DMS53 treated with DMSO at 0.1 percent for 48 hours (cell line): ENCODE measurements around the gene SEPTIN5.

Source experiments
- DNase-seq: peaks from one replicate; lab custom pipeline; 2025; ENCODE audit not compliant: unreplicated experiment; lab: John Stamatoyannopoulos, UW

SEPTIN5 gene

DNA sequence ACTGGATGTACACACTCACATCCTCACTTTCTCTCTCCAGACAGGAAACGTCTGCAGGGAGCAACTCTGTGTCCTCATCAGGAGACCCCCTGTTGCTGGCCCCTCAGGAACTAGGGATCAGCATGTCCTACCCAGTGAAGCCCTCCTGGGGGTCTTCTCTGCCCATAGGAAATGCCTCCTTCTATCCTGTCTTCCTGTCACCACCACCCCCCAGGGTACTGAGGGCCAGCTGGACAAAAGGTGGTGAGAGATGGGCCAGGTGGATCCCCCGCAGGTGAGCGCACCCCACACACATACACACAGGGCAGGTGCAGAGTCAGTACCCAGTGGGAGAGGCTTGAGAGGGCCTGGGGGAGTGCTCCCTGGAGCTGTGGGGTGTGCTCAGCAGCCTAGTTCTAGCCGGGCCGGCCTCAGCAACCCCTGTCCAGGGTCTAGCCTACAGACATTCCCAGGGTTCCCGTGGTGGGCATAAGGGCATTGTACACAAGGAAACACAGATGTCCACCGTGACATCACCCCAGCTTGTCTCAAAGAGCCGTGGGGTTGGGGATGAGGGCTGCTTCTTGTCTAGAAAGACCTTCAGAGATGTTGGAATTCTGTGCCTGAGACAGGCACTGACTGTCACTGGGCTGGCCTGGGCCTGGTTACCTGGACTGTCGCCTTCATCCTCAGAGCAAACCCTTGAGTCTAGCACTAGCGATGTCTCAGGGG lies 18.3 kb downstream of the SEPTIN5 start:
- no peak for DNase-seq

DNA sequence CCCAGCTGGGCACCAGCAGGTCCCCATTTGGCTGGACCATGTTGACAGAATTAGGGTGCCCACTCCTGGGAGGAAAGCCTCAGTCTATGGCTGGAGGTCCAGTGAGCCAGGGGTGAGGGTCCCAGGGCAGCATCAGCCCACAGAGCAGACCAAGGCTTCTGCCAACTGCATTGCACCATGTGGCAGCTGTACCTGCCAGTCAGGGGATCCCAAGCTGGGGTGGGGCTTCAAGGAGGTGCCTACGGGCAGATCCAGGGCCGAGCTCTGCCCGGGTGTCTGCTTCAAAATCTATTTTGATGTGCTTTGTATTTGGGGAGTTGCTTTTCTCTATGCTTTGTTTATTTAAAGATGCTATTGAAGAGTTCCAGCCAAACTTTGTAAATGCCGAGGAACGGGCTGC lies 19.5 kb downstream of the SEPTIN5 start:
- DNase-seq: no peak

DNA sequence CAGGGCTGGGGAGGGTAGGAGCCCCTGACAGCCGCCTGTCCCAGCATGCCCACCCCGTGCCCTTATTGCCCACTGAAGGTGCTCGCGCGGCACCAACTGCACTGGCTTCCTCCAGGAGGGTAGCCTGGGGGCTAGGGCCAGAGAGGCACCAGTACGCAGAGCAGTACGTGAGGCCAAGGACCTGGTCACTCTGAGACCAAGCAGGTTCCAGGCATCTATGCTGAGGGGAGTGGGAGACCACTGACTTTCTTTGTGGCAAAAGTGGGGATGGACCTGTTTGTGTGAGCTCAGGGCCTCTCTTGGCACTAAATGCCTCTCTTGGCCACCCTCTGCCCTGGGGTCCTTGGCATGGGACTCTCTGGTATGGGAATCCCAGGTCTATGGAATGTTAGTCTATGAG lies 19.9 kb downstream of the SEPTIN5 start:
- DNase-seq: no peak

DNA sequence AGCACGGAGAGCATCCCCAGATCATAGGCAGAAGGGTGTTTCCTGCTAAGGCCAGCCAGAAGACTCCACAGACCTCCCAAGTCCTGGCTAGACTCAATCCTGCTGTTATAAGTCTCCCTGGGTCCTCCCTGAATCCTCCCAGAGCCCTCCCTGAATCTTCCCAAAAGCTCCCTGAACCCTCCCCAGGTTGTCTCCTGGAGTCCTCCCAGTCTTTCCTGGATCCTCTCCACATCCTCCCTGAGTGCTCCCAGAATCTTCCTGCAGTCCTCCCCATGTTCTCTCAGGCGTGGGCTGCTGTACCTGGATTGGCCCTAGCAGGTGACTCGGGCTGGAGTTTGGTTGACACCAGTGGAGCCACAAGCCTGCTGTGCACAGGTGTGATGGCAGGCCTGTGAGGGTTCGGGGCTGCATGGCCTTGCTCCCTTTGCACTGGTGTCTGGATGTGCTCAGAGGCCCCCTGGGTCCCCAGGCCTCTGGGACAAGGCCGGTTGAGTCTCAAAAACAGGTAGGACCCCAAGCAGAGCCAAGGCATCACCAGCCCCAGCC lies 20.6 kb downstream of the SEPTIN5 start:
- DNase-seq: no peak

DNA sequence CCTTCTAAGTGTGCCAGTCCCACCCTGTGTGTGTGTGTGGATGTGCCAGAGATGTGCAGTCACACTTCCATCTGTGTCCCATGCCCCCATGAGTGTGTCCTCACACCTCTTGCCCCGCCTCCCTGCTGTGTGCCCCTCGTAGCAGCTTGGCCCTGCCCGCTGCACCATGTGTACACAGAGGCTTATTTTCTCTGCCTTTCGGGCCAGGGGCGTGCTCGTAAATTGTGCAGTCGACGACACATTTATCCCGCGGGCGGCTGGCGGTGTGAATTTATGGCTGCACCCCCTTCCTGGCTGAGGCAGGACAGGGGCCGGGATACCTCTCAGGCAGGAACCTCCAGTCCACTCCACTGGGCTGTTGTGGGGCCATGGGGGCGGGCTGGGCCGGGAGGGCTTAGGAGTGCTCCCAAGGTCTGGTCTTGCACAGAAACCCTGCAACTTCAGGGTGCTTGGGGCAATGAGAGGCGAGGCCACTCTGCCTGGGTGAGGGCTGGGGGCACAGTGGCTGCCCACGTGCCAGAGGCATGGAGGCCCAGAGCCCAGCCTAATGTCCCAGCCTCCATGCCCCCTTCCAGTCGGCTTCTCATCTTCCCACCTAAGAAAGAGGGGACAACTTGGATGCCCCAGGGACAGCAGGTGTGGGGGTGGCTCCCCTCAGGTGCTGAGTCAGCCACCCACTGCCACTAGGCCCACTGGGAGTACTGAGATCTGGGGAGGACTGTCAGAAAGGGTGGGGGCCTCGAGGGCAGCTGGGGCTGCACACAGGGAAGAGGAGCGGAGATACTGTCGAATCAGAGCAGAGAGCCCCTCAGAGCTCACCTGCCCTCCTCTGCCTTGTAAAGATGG lies 21.6 kb downstream of the SEPTIN5 start:
- DNase-seq: no peak

DNA sequence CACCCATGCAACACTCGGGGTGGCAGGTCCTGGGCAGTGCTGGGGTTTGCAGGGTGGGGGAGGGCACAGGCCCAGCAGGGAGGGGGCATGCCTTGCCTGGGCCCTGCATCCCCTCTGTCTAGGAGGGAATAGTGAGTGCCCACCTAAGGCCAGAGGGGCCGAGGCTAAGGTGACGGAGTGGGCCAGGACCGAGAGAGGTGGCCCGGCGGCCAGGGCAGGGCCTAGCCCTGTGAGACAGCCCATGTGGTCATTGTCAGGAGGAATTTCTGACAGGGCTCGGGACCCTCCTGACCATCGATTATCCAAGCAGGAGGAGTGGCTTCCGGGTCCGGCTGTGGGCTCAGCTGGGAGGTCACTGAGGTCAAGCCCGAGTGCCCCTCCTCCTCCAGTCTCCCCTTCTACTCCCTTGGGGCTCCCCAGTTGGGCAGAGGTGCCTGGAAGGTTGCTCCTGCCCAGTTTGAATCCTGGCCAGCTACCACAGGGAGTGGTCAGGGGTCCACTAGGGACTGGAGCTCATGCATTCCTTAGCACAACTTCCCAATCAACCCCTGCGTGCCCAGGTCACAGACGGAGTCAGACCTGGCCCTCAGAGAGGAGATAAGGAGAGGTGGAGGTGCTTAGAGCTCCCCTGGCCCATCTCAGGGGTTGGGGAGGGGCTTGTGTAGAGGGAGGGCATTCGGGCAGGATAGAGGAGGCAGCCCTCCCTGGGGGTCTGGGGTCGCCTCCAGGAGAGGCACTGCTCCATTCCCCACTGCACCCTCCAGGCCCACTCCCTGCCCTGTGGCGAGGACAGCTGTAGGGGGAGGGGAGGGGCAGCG lies 23.8 kb downstream of the SEPTIN5 start:
- DNase-seq: no peak

DNA sequence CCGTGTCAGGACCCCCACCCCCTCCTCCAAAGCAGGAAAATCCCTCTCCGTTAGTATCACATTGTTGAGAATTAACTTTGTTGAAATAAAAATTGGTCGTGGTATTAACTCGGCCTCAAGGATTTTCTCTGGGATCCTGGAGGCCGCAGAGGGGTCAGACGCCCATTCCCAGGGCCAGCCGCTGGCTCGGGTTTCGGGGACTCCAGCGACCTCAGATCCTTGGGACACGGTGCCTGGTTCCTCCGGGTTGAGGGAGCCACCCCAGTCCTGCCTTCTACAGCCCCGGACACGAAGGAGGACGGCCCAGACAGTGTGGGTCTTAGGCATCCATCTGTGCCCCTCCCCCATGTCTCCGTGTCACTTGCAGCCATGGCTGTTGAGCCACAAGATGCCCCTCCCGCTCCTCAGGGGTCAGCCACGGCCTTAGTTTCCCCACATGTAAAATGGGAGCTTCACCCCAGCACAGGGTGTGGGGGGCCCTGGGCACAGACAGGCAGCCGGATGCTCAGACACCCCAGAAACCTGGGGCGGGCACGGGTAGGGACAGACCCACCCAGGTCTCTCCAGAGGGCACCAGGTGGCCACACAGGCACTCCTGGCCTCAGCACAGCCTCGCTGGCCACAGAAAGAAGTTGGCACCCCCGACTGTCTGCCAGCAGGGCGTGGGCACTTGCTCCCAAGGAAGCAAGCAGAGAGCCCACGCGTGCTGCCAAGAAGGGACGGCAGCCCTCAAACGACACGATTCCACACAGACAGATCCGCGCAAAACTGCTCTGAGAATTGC lies 24.6 kb downstream of the SEPTIN5 start:
- no peak for DNase-seq

DNA sequence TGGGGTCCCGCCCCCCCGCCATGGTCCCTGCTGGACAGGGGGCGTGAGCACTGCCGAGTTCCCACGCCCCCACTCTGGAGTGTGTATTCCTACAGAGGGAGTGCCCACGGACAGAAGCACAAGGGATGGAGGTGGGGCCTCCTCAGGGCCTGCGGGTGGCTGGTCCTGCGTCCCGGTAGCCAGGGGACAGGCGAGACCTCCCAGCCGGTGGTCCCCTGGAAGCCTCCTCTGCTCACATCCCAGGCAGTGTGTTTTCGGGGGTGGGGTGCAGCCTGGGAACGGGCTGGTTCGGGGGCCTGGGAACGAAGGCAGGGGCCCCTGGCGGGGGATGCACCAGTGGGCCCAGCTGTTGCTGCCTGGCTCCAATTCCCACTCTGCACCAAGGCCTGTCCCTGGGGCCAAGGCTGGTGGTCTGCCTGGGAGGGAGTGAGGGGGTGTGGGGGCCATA lies 25.2 kb downstream of the SEPTIN5 start:
- no peak for DNase-seq

DNA sequence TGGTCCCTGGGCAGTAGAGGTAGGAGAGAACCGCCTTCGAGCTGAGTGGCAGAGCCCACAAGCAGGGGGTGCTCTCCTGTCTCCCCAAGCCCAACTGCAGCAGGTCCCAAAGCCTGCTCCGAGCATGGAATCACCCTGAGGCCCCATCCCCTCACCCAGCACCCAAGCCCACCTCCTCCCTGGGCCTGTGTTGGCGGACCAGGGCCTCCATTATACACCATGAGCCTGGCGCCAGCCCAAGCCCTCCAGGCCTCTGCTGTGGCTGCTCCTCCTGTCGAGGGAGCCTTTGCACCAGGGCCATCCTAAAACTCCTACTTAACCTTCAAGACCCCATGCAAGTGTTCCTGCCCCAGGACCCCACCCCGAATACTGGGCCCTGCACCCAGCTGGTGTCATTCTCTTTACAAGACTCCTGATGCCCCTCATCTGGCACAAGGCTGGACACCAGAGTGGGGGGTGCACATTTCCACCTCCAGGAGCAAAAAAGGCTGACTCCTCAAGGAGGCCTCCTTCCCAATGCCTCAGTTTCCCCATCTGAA lies 25.7 kb downstream of the SEPTIN5 start:
- no peak for DNase-seq

DNA sequence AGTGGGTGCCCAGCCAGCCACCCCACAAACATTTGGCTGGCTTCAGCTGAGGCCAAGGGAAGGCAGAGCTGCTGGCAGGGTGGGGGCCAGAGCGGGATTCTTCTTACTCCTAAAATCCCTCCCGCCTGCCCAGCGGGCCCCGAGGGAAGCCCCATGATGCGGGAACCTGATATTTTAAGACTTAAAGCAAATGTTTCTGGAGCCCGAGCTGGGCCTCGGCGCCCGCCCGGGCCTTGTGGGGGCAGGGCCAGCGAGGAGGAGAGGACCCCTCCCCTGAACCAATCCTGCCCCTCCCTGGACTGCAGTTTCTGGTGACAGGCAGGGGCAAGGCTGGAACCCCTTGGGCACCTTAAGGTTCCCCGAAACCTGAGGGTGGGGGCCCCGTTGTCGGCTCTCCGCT lies 26.3 kb downstream of the SEPTIN5 start:
- no peak for DNase-seq

DNA sequence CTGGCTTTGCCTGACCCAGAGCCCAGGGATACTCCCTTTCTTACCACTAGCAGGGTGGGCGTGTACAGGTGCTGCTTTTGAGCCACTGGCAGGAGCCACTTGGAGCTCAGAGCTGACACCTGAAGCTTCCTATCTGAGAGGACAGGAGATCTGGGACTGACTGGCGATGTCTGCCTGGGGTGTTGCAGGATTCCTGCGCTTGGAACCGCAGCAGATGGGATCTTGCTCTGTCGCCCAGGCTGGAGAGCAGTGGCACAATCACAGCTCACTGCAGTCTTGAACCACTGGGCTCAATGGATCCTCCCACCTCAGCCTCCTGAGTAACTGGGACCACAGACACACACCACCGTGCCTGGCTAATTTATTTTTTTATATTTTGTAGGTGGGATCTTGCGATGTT lies 26.8 kb downstream of the SEPTIN5 start:
- DNase-seq: no peak

DNA sequence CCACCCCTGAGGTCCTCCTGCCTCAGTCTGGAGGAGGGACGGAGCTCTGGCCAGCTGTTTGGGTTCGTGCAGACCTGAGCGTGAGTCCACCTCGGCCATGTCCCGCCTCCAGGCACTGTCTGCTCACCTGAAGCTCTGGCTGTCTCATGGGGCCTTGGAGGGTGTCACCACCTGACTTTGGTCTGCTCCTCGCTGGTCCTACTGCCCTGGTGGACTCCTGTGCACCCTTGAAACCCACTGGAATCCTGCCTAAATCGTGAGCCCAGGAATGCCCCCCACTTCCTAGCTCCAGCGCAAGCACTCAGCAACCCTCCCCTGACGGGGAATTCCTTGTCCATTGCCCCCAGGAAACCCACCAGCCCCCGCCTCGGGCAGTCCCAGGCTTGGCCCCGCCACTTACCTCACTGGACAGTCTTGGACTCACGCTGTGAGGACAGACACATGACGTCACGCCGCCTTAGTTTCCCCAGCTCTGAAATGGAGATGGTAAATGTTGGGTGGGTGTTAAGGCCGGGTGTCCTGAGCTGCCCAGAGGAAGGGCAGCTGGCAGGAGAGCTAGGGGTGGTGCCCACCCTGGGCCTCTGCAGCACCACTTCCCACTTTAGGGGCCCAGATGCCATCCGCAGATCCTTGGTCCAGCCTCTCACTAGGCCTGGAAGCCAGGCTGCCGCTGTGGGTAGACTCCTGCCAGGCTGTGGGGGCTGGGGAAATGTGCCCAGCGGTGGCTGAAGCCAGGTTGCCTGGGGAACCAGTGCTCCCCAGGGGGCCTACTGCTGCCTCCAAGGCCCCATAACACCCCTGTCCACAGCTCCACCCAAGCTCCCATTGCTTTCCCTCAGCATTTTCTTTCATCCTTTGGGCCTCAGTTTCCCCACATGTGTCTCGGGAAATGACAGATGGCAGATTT lies 28.1 kb downstream of the SEPTIN5 start:
- no peak for DNase-seq

DNA sequence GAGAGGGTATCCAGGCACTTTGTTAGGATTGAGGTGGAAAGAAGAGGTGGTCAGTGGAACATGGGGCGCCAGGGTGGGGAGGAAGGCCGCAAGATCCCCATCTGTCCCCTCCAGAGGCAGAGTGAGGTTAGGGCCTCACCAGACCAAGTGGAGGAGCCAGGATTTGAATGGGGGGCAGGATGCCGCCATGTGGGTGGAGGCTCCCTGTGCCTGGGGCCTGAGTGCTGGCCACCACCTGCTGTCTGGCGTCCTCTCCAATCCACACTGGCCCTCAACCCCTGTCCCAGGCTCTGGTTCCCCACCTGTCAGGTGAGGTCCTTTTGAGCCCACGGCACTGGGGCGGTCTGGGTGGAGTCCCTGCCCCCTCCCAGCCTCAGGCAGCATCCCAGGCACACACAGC lies 28.8 kb downstream of the SEPTIN5 start:
- no peak for DNase-seq

DNA sequence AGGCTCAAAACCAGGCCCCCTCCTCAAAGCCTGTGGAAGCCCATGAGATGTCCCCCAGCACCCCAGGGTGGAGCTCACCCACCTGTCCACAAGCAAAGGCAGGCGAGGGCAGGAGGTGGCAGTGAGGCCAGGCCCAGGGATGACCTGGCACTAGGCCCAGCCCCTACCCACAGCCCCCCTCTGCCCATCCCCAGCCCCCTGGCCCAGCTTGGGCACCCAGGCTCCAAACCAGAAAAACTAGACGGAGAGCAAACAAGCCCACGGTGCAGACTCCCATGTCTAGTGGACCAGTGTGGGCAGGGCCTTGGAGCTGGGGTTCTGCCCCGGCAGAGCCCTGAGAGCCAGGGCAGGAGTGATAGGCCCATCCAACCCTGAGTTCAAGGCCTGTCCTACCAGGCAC lies 29.3 kb downstream of the SEPTIN5 start:
- DNase-seq: no peak

DNA sequence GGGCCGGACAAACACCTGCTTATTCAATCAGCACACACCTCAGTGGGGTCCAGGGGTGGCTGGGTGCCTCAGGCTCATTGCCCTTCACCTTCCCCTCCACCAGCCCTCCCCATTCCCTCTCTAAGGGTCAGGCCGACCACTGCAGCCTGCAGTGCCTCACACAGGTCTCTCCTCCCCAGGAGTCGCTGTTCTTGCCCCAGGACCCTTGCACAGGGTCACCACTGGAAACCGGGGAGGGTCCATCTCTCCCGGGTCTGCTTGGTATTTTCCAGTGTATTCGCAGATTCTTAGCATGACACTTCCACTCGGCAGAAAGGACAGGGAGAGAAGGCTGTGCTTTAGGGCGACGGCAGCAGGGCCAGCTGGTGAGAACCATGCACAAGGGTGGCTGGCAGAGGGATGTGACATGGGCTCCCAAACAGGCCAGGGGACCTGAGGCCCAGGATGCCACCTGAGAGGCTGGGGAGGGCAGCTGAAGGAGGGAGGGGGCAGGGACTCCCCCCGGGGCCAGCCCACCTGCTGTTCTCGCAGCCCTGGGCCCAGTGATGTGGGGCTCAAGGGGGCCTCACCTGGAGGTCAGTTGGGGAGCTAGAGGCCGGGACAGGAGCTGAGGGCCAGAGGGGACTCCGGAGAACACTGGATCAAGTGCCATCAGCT lies 30.2 kb downstream of the SEPTIN5 start:
- DNase-seq: no peak

DNA sequence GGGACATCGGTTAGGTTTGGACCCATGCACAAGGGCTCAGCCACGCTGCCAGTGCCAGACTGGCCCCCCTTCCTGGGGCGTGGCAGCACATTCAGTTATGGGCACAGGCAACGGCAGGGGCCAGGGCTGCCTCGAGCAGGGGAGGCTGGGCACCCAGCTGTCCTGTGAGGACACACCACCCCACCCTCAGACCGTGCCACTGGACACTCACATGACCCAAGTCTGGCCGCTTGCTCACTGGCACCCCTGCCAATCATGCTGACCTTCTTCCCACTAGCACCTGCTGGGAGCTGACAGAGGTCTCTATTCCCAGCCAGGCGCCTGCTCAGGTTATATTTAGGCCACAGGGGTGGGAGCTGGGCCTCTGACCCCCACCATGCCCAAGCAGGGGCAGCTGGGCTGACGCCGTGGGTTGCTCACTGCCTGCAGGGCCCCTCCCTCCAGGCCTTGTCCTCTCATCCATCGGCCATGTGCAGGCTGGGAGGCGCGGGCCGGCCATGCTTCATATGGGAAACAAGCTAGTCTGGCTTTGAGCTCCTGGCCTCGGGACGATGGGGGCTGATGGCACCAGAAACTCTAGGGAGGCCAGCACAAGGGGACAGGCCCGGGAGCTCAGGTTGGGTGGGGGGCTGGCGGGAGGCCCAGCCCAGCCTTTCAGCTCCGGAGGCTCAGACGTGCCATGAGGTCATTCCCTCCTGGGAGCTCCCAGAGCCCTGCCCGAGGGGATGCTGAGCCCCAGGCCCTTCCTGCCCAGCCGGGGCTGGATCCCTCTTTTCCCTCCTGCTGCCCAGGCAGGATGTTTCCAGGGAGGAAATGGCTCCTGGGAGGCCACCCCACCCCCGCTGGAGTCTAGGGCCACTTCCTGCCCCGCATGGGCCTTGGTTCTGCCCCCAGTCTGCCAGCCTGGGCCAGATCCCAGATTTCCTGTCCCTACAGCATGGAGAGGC lies 31.1 kb downstream of the SEPTIN5 start:
- DNase-seq: no peak

DNA sequence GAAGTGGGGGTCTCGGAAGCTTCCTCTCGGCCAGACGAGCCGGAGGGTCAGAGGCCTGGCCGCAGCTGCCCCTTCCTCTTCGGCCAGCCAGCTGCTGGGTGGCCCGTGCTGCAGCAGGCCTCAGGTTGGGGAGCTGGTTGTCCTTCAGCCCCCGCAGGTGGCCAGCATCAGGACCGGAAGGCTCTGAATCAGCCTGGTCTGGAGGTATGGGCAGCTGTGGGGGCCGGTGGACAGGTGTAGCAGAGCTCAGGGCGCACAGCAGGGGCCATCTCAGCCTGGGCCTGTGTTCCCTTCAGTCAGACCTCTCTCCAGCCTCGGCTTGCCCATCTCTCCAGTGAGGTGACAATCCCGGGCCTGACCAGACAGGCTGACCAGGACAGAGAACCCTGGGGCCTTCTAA lies 32.4 kb downstream of the SEPTIN5 start:
- DNase-seq: no peak

DNA sequence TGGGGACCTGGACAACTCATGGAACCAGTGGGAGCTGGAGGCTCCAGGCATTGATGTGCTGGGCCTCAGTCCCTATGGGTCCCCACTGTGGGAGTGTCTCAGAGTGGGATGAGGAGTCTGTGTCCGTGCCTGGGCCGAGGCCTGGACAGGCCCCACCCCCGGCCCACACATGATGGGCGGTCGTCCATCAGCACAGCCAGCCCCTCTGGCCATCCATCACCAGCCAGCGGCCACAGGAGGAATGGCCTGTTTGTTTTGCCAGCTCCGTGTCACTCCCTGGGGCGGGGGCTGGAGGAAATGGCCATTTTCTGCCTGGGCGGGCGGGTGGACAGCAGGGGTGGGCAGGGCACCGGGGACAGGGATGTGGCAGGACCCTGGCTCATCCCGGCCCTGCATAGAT lies 33.2 kb downstream of the SEPTIN5 start:
- no peak for DNase-seq
